ENCODE results near the gene WASHC4.

Gene WASHC4

DNA sequence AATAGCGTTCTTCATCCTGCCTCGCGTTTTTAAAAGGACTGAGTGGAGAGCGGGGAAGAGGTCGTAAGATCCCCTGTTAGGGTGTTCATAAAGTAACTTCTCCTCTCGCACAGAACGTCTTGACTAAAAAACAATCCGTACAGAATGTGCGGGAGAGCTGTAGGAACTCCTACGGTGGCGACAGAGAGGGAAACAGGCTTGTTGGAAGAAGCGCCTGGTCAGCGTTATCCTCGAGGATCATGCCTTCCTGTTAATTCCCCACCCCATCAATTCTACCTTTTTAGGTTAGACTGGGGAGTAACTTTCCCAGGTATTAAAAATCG lies 399 bp upstream of the WASHC4 start:
- peaks cover 36% of the 10 kb centered on the region for H3K4me1 Mint-ChIP-seq (ENCODE audit: low read depth)
- H3K27me3 Mint-ChIP-seq, result peaks cover 10% of the 10 kb centered on the region
- H3K4me3 Mint-ChIP-seq, result peak overlapping the region; percentile 98
- peaks cover 7% of the 10 kb centered on the region for H3K36me3 Mint-ChIP-seq
- H3K27ac Mint-ChIP-seq, result peak overlapping the region; percentile 92
- H3K9me3 Mint-ChIP-seq (ENCODE audit: low read depth), result no peaks in the 10 kb centered on the region

- peaks cover 12% of the 10 kb centered on the region for H3K36me3 Mint-ChIP-seq
- peak overlapping the region; percentile 61 for H3K27ac Mint-ChIP-seq
- H3K9me3 Mint-ChIP-seq (ENCODE audit: low read depth), result no peaks in the 10 kb centered on the region
- H3K4me1 Mint-ChIP-seq (ENCODE audit: low read depth), result peaks cover 52% of the 10 kb centered on the region
- H3K27me3 Mint-ChIP-seq, result peaks cover 3% of the 10 kb centered on the region
- peak overlapping the region; percentile 98 for H3K4me3 Mint-ChIP-seq
Measured at GRCh38 chr12:105109465-105110212, 2.1 kb downstream of the WASHC4 start.

- H3K36me3 Mint-ChIP-seq, result peaks cover 11% of the 10 kb centered on the region
- no peak overlapping the region for H3K4me3 Mint-ChIP-seq
- no peak overlapping the region for H3K27ac Mint-ChIP-seq
- no peaks in the 10 kb centered on the region for H3K9me3 Mint-ChIP-seq (ENCODE audit: low read depth)
- peaks cover 53% of the 10 kb centered on the region for H3K4me1 Mint-ChIP-seq (ENCODE audit: low read depth)
- no peaks in the 10 kb centered on the region for H3K27me3 Mint-ChIP-seq
Measured at GRCh38 chr12:105110851-105111250, 3.3 kb downstream of the WASHC4 start.

GRCh38 chr12:105113094-105113493 lies 5.6 kb downstream of the WASHC4 start:
- Mint-ChIP-seq H3K27ac (no peak overlapping the region), H3K9me3 (ENCODE audit: low read depth) (no peaks in the 10 kb centered on the region), H3K4me3 (no peak overlapping the region), H3K27me3 (no peaks in the 10 kb centered on the region), H3K4me1 (ENCODE audit: low read depth) (peaks cover 45% of the 10 kb centered on the region), H3K36me3 (peaks cover 17% of the 10 kb centered on the region)

- peaks cover 19% of the 10 kb centered on the region for H3K4me1 Mint-ChIP-seq (ENCODE audit: low read depth)
- H3K27ac Mint-ChIP-seq, result no peak overlapping the region
- no peaks in the 10 kb centered on the region for H3K9me3 Mint-ChIP-seq (ENCODE audit: low read depth)
- no peak overlapping the region for H3K4me3 Mint-ChIP-seq
- H3K27me3 Mint-ChIP-seq, result no peaks in the 10 kb centered on the region
- H3K36me3 Mint-ChIP-seq, result peaks cover 21% of the 10 kb centered on the region
Measured at GRCh38 chr12:105116969-105117368, 9.4 kb downstream of the WASHC4 start.

- Mint-ChIP-seq H3K9me3 (ENCODE audit: low read depth) (no peaks in the 10 kb centered on the region), H3K4me3 (no peak overlapping the region), H3K27me3 (no peaks in the 10 kb centered on the region), H3K4me1 (ENCODE audit: low read depth) (no peaks in the 10 kb centered on the region), H3K27ac (no peak overlapping the region), H3K36me3 (peaks cover 14% of the 10 kb centered on the region)
Measured at GRCh38 chr12:105120551-105120950, 13.0 kb downstream of the WASHC4 start.

DNA sequence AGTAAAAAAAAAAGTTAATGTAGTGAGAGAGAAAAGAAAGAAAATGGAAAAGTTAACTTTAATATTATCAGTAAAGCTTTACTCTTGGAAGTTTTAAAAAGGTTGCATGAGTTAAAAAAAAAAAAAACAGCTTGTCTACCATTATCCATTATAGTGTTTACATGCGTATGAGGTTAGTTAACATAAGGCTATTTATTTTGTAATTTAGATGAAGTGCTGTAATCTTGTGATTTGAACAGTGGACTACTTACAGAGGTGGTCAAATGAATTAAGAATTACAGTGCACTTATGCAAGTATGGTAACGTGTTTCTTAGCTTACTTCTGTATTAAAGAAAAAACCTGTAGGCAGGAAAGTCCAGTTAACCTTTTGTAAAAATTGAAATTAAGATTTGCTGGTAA lies 30.7 kb downstream of the WASHC4 start:
- Mint-ChIP-seq H3K4me3 (no peak overlapping the region), H3K9me3 (ENCODE audit: low read depth) (no peaks in the 10 kb centered on the region), H3K36me3 (peaks cover 19% of the 10 kb centered on the region), H3K4me1 (ENCODE audit: low read depth) (peaks cover 8% of the 10 kb centered on the region), H3K27ac (no peak overlapping the region), H3K27me3 (no peaks in the 10 kb centered on the region)

DNA sequence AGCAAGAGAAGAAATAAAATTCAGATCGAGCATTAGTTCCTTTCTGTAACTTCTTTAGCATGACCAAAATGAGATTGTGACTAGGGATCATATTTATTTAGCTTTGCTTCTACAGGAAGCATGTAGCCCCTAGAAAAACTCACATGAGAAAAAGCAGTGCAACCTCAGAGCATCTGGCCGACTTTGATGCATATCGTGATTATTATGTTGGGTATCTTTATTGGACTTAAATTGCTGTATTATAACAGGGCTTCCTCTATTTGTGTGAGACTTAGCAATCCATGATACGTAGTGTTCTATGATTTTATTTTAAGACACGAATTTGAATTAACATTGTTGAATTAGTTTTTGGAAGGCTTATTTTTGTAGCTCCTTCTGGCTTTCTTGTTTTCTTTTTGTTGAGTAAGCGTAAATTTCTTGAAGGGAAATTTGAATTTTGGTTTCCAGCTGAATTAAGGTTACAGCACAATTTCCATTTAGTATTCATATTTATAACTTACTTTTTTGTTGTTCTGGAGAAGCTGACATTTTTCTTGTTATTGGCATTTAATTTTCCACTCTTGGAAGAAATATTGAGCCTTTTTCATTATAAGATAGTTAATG lies 33.9 kb downstream of the WASHC4 start:
- Mint-ChIP-seq H3K4me1 (ENCODE audit: low read depth) (peaks cover 3% of the 10 kb centered on the region), H3K27ac (no peak overlapping the region), H3K36me3 (peaks cover 14% of the 10 kb centered on the region), H3K4me3 (no peak overlapping the region), H3K9me3 (ENCODE audit: low read depth) (no peaks in the 10 kb centered on the region), H3K27me3 (no peaks in the 10 kb centered on the region)

DNA sequence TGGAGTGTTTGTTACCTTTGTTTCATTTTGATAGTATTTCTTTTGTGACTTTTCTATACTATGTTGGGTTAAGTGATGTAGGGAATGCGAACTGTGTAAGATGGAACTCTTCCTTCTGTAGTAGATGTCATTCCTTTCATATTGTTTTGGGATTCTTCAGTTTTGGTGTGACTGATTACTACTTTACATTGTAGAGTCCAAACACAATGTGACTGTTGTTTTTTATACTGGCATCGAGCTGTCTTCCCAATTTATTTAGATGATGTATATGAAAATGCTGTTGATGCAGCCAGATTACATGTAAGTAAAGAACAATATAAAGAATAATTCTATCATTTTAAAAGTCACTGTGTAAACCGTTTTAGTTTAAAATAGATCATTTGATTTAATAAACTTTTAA lies 34.7 kb downstream of the WASHC4 start:
- no peak overlapping the region for H3K27ac Mint-ChIP-seq
- H3K4me3 Mint-ChIP-seq, result no peak overlapping the region
- H3K36me3 Mint-ChIP-seq, result peaks cover 11% of the 10 kb centered on the region
- no peaks in the 10 kb centered on the region for H3K4me1 Mint-ChIP-seq (ENCODE audit: low read depth)
- no peaks in the 10 kb centered on the region for H3K9me3 Mint-ChIP-seq (ENCODE audit: low read depth)
- no peaks in the 10 kb centered on the region for H3K27me3 Mint-ChIP-seq

- Mint-ChIP-seq H3K4me1 (ENCODE audit: low read depth) (peaks cover 8% of the 10 kb centered on the region), H3K4me3 (no peak overlapping the region), H3K27me3 (no peaks in the 10 kb centered on the region), H3K27ac (no peak overlapping the region), H3K9me3 (ENCODE audit: low read depth) (no peaks in the 10 kb centered on the region), H3K36me3 (peaks cover 14% of the 10 kb centered on the region)
Measured at GRCh38 chr12:105156260-105156659, 48.7 kb downstream of the WASHC4 start.

- H3K4me1 Mint-ChIP-seq (ENCODE audit: low read depth), result peaks cover 8% of the 10 kb centered on the region
- H3K36me3 Mint-ChIP-seq, result peaks cover 14% of the 10 kb centered on the region
- H3K27ac Mint-ChIP-seq, result no peak overlapping the region
- no peak overlapping the region for H3K4me3 Mint-ChIP-seq
- H3K27me3 Mint-ChIP-seq, result no peaks in the 10 kb centered on the region
- H3K9me3 Mint-ChIP-seq (ENCODE audit: low read depth), result no peaks in the 10 kb centered on the region
Measured at GRCh38 chr12:105157606-105158005, 50.1 kb downstream of the WASHC4 start.

GRCh38 chr12:105158876-105159275 lies 51.3 kb downstream of the WASHC4 start:
- no peaks in the 10 kb centered on the region for H3K27me3 Mint-ChIP-seq
- H3K4me3 Mint-ChIP-seq, result no peak overlapping the region
- peak overlapping the region; percentile 11 for H3K27ac Mint-ChIP-seq
- H3K9me3 Mint-ChIP-seq (ENCODE audit: low read depth), result no peaks in the 10 kb centered on the region
- peaks cover 14% of the 10 kb centered on the region for H3K36me3 Mint-ChIP-seq
- H3K4me1 Mint-ChIP-seq (ENCODE audit: low read depth), result peaks cover 8% of the 10 kb centered on the region

DNA sequence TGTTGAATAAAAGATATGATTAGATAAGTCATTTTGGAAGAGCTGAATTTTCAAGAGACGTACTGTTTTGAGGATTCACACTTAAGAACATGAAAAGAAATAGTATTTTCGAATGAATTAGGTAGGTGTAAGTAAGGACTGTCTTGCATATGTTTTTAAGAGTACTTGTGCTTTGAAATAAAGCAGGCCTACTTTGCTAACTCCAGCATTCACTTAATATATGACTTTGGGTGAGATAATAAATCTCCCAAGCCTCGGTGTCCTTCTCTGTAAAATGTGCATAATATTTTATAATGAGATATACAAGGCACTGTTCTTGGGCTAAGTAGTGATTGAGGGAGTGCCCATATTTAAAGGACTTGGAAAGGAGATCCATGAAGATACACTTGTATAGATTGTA lies 54.6 kb downstream of the WASHC4 start:
- H3K36me3 Mint-ChIP-seq, result peaks cover 4% of the 10 kb centered on the region
- H3K27ac Mint-ChIP-seq, result no peak overlapping the region
- peaks cover 6% of the 10 kb centered on the region for H3K4me1 Mint-ChIP-seq (ENCODE audit: low read depth)
- H3K4me3 Mint-ChIP-seq, result no peak overlapping the region
- no peaks in the 10 kb centered on the region for H3K27me3 Mint-ChIP-seq
- no peaks in the 10 kb centered on the region for H3K9me3 Mint-ChIP-seq (ENCODE audit: low read depth)

DNA sequence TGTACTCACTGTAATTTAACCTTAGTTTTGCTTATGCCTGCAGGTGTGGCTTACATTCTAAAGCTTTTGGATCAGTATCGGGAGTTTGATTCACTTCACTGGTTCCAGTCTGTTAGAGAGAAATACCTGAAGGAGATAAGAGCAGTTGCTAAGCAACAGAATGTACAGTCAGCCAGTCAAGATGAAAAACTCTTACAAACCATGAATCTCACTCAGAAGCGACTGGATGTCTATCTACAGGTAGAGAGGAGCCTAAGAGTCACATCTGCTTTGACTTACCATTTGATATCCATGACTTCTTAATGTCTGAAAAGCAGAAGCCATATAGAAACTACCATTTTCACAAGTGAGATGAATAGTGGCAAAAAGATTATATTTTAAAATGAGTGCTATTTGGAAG lies 56.5 kb downstream of the WASHC4 start:
- no peaks in the 10 kb centered on the region for H3K9me3 Mint-ChIP-seq (ENCODE audit: low read depth)
- H3K27ac Mint-ChIP-seq, result no peak overlapping the region
- H3K36me3 Mint-ChIP-seq, result peaks cover 4% of the 10 kb centered on the region
- H3K4me1 Mint-ChIP-seq (ENCODE audit: low read depth), result peaks cover 3% of the 10 kb centered on the region
- H3K4me3 Mint-ChIP-seq, result no peak overlapping the region
- H3K27me3 Mint-ChIP-seq, result no peaks in the 10 kb centered on the region

- Mint-ChIP-seq H3K27ac (no peak overlapping the region), H3K9me3 (ENCODE audit: low read depth) (no peaks in the 10 kb centered on the region), H3K4me3 (no peak overlapping the region), H3K36me3 (no peaks in the 10 kb centered on the region), H3K4me1 (ENCODE audit: low read depth) (no peaks in the 10 kb centered on the region), H3K27me3 (no peaks in the 10 kb centered on the region)
Measured at GRCh38 chr12:105166736-105167135, 59.2 kb downstream of the WASHC4 start.

DNA sequence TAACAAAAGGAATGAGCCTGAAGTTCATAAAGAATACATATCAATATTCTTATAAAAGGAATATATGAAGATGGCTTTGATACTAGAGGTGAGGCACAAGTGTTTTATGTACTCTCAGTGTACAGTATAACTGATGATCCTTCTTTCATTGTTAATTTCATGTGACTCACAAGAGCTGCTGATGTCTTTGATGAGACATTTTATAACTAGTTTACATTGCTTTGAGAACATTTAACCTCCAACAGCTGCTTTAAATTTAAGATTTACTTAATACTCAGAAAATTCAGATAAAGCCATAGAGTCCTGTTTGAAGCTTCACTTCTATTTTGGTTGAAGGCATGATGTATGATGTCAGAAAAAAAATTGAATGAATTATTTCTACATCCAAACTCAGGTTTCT lies 59.8 kb downstream of the WASHC4 start:
- Mint-ChIP-seq H3K36me3 (no peaks in the 10 kb centered on the region), H3K4me3 (no peak overlapping the region), H3K27ac (no peak overlapping the region), H3K9me3 (ENCODE audit: low read depth) (no peaks in the 10 kb centered on the region), H3K4me1 (ENCODE audit: low read depth) (no peaks in the 10 kb centered on the region), H3K27me3 (no peaks in the 10 kb centered on the region)
